LNCAP (cell line): ENCODE measurements around the gene NFKB1.

Source experiments
- TF ChIP-seq, protein P1 (sequence below): fragments of 450-650 bp; IDR thresholded peaks from 2 replicates; pipeline ENCODE4 v1.5.1; 2017; ENCODE audit warnings: mild to moderate bottlenecking

Gene NFKB1

DNA sequence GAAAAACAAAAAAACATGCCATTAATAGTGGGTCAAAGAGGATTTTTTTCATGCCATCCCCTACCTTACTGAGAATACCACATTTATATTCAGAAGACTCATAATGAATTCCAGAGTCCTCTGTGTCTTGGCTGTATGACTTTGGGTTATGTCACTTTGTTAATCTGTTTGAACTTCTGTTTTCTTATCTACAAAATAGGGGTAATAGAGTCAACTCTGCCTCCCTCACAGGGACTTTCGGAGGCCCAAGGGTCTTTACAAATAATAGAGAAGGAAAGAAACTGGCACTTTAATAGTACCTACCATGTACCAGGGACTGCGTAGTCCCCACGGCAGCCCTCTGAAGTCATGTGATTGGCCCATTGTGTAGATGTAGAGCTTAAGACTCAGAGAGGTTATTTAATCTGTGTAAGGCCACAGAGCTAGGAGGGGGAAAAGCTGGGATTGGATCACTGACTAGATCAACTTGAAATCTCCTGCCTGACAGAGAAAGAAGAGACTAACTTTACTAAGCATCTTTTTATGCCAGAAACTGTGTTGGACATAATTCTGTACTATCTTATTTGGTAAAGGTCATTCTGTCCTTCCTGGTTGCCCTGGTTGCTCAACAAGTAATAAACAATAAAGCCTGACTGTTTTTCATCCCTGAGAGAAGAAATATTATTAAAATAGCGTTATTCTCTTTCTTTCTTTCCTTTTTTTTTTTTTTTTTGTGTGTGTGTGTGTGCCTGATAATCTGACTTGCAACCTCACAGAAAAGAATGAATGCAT is 59.6 kb downstream of the NFKB1 start:
- TF ChIP-seq, protein P1, sequence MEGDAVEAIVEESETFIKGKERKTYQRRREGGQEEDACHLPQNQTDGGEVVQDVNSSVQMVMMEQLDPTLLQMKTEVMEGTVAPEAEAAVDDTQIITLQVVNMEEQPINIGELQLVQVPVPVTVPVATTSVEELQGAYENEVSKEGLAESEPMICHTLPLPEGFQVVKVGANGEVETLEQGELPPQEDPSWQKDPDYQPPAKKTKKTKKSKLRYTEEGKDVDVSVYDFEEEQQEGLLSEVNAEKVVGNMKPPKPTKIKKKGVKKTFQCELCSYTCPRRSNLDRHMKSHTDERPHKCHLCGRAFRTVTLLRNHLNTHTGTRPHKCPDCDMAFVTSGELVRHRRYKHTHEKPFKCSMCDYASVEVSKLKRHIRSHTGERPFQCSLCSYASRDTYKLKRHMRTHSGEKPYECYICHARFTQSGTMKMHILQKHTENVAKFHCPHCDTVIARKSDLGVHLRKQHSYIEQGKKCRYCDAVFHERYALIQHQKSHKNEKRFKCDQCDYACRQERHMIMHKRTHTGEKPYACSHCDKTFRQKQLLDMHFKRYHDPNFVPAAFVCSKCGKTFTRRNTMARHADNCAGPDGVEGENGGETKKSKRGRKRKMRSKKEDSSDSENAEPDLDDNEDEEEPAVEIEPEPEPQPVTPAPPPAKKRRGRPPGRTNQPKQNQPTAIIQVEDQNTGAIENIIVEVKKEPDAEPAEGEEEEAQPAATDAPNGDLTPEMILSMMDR = no peak

DNA sequence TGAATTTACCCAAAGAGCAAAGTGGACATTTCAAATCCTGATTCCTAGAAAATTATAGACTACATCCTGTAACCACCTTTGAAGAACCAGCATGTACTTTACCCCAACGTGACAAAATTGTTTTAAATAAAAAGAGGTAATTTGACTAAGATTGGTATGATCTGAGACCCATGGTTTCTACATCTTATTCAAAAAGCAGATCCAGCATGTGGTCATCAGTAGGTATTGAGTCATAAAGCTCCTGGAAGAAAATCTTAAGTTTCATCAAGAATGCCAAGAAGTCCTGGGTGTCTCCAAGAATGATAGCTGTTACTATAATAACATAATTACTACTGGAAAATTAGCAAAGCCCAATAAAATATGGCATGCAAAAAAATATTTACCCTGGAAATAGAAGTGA is 61.8 kb downstream of the NFKB1 start:
- TF ChIP-seq, protein P1 = no peak

GRCh38 chr4:102564399-102565059 is 63.4 kb downstream of the NFKB1 start:
- TF ChIP-seq, protein P1 = no peak

- TF ChIP-seq, protein P1 = no peak
Observed at GRCh38 chr4:102565696-102566095, 64.5 kb downstream of the NFKB1 start.

DNA sequence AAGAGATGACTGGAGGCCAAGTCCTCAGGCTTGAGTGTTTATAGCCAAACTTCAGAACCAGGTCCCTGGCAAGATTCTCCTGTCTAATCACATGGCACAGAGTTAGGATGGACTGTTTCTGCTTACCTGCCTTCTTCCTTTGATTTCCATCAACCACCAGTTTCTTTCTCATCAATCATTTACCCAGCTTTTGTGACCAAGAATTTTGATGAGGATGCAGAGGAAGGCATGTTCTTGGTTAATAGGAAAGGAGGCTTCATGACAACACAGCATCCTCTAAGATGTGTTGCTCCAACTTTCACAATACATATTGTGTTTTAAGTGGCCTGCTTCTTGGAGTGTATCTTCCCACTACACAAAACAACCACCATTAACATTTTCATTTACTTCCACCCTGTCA is 65.3 kb downstream of the NFKB1 start:
- TF ChIP-seq, protein P1 = no peak

DNA sequence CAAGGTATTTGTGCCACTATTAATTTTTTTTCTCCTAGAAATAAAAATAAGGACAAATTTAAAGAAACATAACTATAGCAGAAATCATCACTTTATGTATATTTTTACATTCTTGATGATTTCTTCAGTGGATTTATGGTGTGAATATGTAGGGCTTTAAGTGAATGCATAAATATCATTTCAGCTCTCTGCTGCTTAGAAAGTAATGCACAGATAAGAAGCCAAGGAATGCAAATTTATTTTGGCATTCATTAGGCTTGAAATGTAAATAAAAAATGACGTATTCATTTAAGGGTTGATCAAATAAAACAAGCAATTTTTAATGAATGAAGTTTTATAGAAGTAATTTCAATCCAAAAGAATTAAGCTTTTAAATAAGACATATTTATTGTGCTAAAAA is 66.3 kb downstream of the NFKB1 start:
- TF ChIP-seq, protein P1 = no peak

- TF ChIP-seq, protein P1 = no peak
Observed at GRCh38 chr4:102569200-102569599, 68.0 kb downstream of the NFKB1 start.
